Measurements from ENCODE around the gene KRTAP5-5.
"Not testable (repeated sequence)": the region's sequence is repeated elsewhere in the genome, so short reads cannot be mapped to it uniquely, and the experiment has no call there.

KRTAP5-5 gene

DNA sequence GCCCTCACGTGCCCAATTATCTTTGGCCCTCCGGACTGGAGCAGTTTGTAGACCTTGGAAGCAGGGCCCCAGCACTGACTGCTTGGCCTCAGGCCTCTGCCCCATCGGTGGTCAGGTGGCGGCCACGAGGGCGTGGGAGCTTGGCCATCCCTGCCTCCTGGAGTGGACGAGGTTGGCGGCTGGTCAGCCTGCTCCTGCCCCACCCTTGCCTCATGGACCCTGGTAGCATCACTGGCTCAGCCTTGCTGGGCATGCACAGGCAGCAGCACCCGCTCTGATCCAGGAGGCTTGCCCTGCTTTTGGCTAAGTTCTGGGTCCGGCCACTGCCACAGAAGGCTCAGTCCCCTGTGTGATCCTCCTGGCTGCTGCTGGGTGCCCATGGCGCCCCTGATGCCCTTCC is 25.4 kb upstream of the KRTAP5-5 start:
- H3K79me2 ChIP-seq (ENCODE audit: insufficient read depth, low read length) = no peaks in the 10 kb centered on the region
- H3K9me3 ChIP-seq (ENCODE audit: insufficient read depth, low read length, severe bottlenecking) = no peaks in the 10 kb centered on the region
- no peak overlapping the region for H2AFZ ChIP-seq (ENCODE audit: low read depth, low read length)
- DNase-seq (no peak), ATAC-seq (ENCODE audit: insufficient read depth, low read depth) (no peak)
- no peaks in the 10 kb centered on the region for H3K36me3 ChIP-seq (ENCODE audit: insufficient read depth, low read length)
- TF ChIP-seq, protein P1, sequence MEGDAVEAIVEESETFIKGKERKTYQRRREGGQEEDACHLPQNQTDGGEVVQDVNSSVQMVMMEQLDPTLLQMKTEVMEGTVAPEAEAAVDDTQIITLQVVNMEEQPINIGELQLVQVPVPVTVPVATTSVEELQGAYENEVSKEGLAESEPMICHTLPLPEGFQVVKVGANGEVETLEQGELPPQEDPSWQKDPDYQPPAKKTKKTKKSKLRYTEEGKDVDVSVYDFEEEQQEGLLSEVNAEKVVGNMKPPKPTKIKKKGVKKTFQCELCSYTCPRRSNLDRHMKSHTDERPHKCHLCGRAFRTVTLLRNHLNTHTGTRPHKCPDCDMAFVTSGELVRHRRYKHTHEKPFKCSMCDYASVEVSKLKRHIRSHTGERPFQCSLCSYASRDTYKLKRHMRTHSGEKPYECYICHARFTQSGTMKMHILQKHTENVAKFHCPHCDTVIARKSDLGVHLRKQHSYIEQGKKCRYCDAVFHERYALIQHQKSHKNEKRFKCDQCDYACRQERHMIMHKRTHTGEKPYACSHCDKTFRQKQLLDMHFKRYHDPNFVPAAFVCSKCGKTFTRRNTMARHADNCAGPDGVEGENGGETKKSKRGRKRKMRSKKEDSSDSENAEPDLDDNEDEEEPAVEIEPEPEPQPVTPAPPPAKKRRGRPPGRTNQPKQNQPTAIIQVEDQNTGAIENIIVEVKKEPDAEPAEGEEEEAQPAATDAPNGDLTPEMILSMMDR (IDR thresholded peaks at IDR 0.05; ENCODE audit: borderline replicate concordance, extremely low read depth, low read length, poor library complexity, severe bottlenecking) = no peak
- no peak for TF ChIP-seq EZH2 (IDR thresholded peaks at IDR 0.05; ENCODE audit: borderline replicate concordance, low read depth, low read length, severe bottlenecking)
- no peak overlapping the region for H3K4me3 ChIP-seq (ENCODE audit: low read depth in 1 of 2, low read length in 2 of 2)
- no peak overlapping the region for H3K27ac ChIP-seq (ENCODE audit: low read length)
- peaks cover 12% of the 10 kb centered on the region for H3K27me3 ChIP-seq (ENCODE audit: insufficient read depth, low read length, poor library complexity)
- H4K20me1 ChIP-seq (ENCODE audit: insufficient read depth, low read length) = no peaks in the 10 kb centered on the region
- H3K4me1 ChIP-seq (ENCODE audit: insufficient read depth, low read length) = no peaks in the 10 kb centered on the region
- H3K4me2 ChIP-seq (ENCODE audit: insufficient read depth, low read length) = no peak overlapping the region
- no peak overlapping the region for H3K9ac ChIP-seq (ENCODE audit: low read depth, low read length)

GRCh38 chr11:1604711-1605110 is 24.9 kb upstream of the KRTAP5-5 start:
- Histone ChIP-seq H3K4me3 (ENCODE audit: low read depth in 1 of 2, low read length in 2 of 2) (no peak overlapping the region), H3K36me3 (ENCODE audit: insufficient read depth, low read length) (no peaks in the 10 kb centered on the region), H3K9ac (ENCODE audit: low read depth, low read length) (no peak overlapping the region), H3K4me1 (ENCODE audit: insufficient read depth, low read length) (no peaks in the 10 kb centered on the region), H3K4me2 (ENCODE audit: insufficient read depth, low read length) (no peak overlapping the region), H2AFZ (ENCODE audit: low read depth, low read length) (no peak overlapping the region), H3K27me3 (ENCODE audit: insufficient read depth, low read length, poor library complexity) (peaks cover 12% of the 10 kb centered on the region), H3K27ac (ENCODE audit: low read length) (no peak overlapping the region), H3K79me2 (ENCODE audit: insufficient read depth, low read length) (no peaks in the 10 kb centered on the region), H4K20me1 (ENCODE audit: insufficient read depth, low read length) (no peaks in the 10 kb centered on the region), H3K9me3 (ENCODE audit: insufficient read depth, low read length, severe bottlenecking) (no peaks in the 10 kb centered on the region)
- ATAC-seq (ENCODE audit: insufficient read depth, low read depth) = no peak
- TF ChIP-seq, protein P1 (IDR thresholded peaks at IDR 0.05; ENCODE audit: borderline replicate concordance, extremely low read depth, low read length, poor library complexity, severe bottlenecking) = no peak
- no peak for TF ChIP-seq EZH2 (IDR thresholded peaks at IDR 0.05; ENCODE audit: borderline replicate concordance, low read depth, low read length, severe bottlenecking)
- DNase-seq = no peak

GRCh38 chr11:1605923-1606322 is 23.7 kb upstream of the KRTAP5-5 start:
- H3K4me2 ChIP-seq (ENCODE audit: insufficient read depth, low read length); H3K36me3 ChIP-seq (ENCODE audit: insufficient read depth, low read length); H3K9ac ChIP-seq (ENCODE audit: low read depth, low read length); DNase-seq; H2AFZ ChIP-seq (ENCODE audit: low read depth, low read length); H3K4me1 ChIP-seq (ENCODE audit: insufficient read depth, low read length); H3K27ac ChIP-seq (ENCODE audit: low read length); H3K4me3 ChIP-seq (ENCODE audit: low read depth in 1 of 2, low read length in 2 of 2); H3K27me3 ChIP-seq (ENCODE audit: insufficient read depth, low read length, poor library complexity); ATAC-seq (ENCODE audit: insufficient read depth, low read depth); H4K20me1 ChIP-seq (ENCODE audit: insufficient read depth, low read length); H3K79me2 ChIP-seq (ENCODE audit: insufficient read depth, low read length); H3K9me3 ChIP-seq (ENCODE audit: insufficient read depth, low read length, severe bottlenecking): not testable (repeated sequence)

- H3K79me2 ChIP-seq (ENCODE audit: insufficient read depth, low read length); H3K4me2 ChIP-seq (ENCODE audit: insufficient read depth, low read length); H2AFZ ChIP-seq (ENCODE audit: low read depth, low read length); H3K36me3 ChIP-seq (ENCODE audit: insufficient read depth, low read length); DNase-seq; H4K20me1 ChIP-seq (ENCODE audit: insufficient read depth, low read length); ATAC-seq (ENCODE audit: insufficient read depth, low read depth); H3K27ac ChIP-seq (ENCODE audit: low read length); H3K9ac ChIP-seq (ENCODE audit: low read depth, low read length); H3K4me1 ChIP-seq (ENCODE audit: insufficient read depth, low read length); H3K9me3 ChIP-seq (ENCODE audit: insufficient read depth, low read length, severe bottlenecking); H3K4me3 ChIP-seq (ENCODE audit: low read depth in 1 of 2, low read length in 2 of 2); H3K27me3 ChIP-seq (ENCODE audit: insufficient read depth, low read length, poor library complexity): not testable (repeated sequence)
Observed at GRCh38 chr11:1607156-1607845, 22.3 kb upstream of the KRTAP5-5 start.

DNA sequence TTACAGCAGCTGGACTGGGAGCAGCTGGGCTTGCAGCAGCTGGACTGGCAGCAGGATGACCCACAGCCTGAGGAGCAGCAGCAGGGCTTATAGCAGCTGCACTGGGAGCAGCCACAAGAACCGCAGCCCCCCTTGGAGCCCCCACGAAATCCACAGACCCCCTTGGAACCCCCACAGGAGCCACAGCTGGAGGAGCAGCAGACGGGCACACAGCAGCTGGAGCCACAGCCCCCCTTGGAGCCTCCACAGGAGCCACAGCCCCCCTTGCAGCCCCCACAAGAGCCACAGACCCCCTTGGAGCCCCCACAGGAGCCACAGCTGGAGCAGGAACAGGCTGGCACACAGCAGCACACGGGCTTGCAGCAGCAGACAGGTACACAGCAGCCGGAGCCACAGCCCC is 21.7 kb upstream of the KRTAP5-5 start:
- H3K4me2 ChIP-seq (ENCODE audit: insufficient read depth, low read length); H4K20me1 ChIP-seq (ENCODE audit: insufficient read depth, low read length): not testable (repeated sequence)

More for the DNA sequence above, 21.7 kb upstream of the KRTAP5-5 start:
- DNase-seq; H3K79me2 ChIP-seq (ENCODE audit: insufficient read depth, low read length); H3K4me1 ChIP-seq (ENCODE audit: insufficient read depth, low read length); ATAC-seq (ENCODE audit: insufficient read depth, low read depth); H2AFZ ChIP-seq (ENCODE audit: low read depth, low read length); H3K9me3 ChIP-seq (ENCODE audit: insufficient read depth, low read length, severe bottlenecking); H3K27ac ChIP-seq (ENCODE audit: low read length); H3K36me3 ChIP-seq (ENCODE audit: insufficient read depth, low read length); H3K27me3 ChIP-seq (ENCODE audit: insufficient read depth, low read length, poor library complexity); H3K9ac ChIP-seq (ENCODE audit: low read depth, low read length); H3K4me3 ChIP-seq (ENCODE audit: low read depth in 1 of 2, low read length in 2 of 2): not testable (repeated sequence)
